ENCODE results near the gene RCAN1. TPM values are rescaled to one million over a fixed set of nuclear protein-coding genes. Genes with fewer than 3 reads are reported as not detected.

Gene RCAN1
- total RNA-seq, 1 donor from 2014 or later: 75.3 TPM

- no peaks in the 10 kb centered on the region for H3K27me3 ChIP-seq (ENCODE audit: low read depth)
- intact Hi-C loops (cut with micrococcal nuclease): no loop called here
Observed at GRCh38 chr21:34597406-34597805, 17.5 kb downstream of the RCAN1 start.

GRCh38 chr21:34596561-34597271 is 18.2 kb downstream of the RCAN1 start:
- intact Hi-C loops (cut with micrococcal nuclease): no loop called here
- Histone ChIP-seq H3K4me3 (no peak overlapping the region), H3K27ac (replicated peaks) (no peak overlapping the region), H3K9me3 (replicated peaks) (no peaks in the 10 kb centered on the region), H3K36me3 (no peaks in the 10 kb centered on the region), H3K4me1 (peaks cover 64% of the 10 kb centered on the region), H3K27me3 (ENCODE audit: low read depth) (no peaks in the 10 kb centered on the region)
- no peak for DNase-seq
- TF ChIP-seq CTCF (IDR thresholded peaks at IDR 0.05; ENCODE audit: borderline replicate concordance): no peak

More at GRCh38 chr21:34597406-34597805, 17.5 kb downstream of the RCAN1 start:
- TF ChIP-seq CTCF (IDR thresholded peaks at IDR 0.05; ENCODE audit: borderline replicate concordance): no peak
- no peaks in the 10 kb centered on the region for H3K9me3 ChIP-seq (replicated peaks)
- no peak overlapping the region for H3K4me3 ChIP-seq
- no peaks in the 10 kb centered on the region for H3K36me3 ChIP-seq
- DNase-seq: no peak
- H3K4me1 ChIP-seq: peaks cover 61% of the 10 kb centered on the region
- no peak overlapping the region for H3K27ac ChIP-seq (replicated peaks)

- intact Hi-C loops (cut with micrococcal nuclease): no loop called here
- DNase-seq: no peak
- no peaks in the 10 kb centered on the region for H3K9me3 ChIP-seq (replicated peaks)
- H3K27ac ChIP-seq (replicated peaks): no peak overlapping the region
- no peaks in the 10 kb centered on the region for H3K27me3 ChIP-seq (ENCODE audit: low read depth)
- H3K4me1 ChIP-seq: peaks cover 75% of the 10 kb centered on the region
- H3K36me3 ChIP-seq: no peaks in the 10 kb centered on the region
- H3K4me3 ChIP-seq: no peak overlapping the region
- no peak for TF ChIP-seq CTCF (IDR thresholded peaks at IDR 0.05; ENCODE audit: borderline replicate concordance)
Observed at GRCh38 chr21:34595457-34595856, 19.5 kb downstream of the RCAN1 start.

GRCh38 chr21:34594566-34595234 is 20.2 kb downstream of the RCAN1 start:
- no peaks in the 10 kb centered on the region for H3K36me3 ChIP-seq
- no peaks in the 10 kb centered on the region for H3K27me3 ChIP-seq (ENCODE audit: low read depth)
- no peaks in the 10 kb centered on the region for H3K9me3 ChIP-seq (replicated peaks)
- no peak overlapping the region for H3K4me3 ChIP-seq
- TF ChIP-seq CTCF (IDR thresholded peaks at IDR 0.05; ENCODE audit: borderline replicate concordance): no peak
- peaks cover 76% of the 10 kb centered on the region for H3K4me1 ChIP-seq
- H3K27ac ChIP-seq (replicated peaks): peak overlapping the region; percentile 86
- DNase-seq: no peak
- intact Hi-C loops (cut with micrococcal nuclease): no loop called here

GRCh38 chr21:34593954-34594531 is 20.9 kb downstream of the RCAN1 start:
- Histone ChIP-seq H3K27me3 (ENCODE audit: low read depth) (no peaks in the 10 kb centered on the region), H3K4me1 (peaks cover 75% of the 10 kb centered on the region), H3K36me3 (no peaks in the 10 kb centered on the region), H3K27ac (replicated peaks) (peak overlapping the region; percentile 86), H3K9me3 (replicated peaks) (no peaks in the 10 kb centered on the region), H3K4me3 (no peak overlapping the region)
- DNase-seq: no peak
- no peak for TF ChIP-seq CTCF (IDR thresholded peaks at IDR 0.05; ENCODE audit: borderline replicate concordance)
- intact Hi-C loops (cut with micrococcal nuclease): no loop called here

All from left ventricle myocardium inferior (tissue), 1 donor.